Measurements from ENCODE around the gene TMEM53.
"Not testable (repeated sequence)": the region's sequence is repeated elsewhere in the genome, so short reads cannot be mapped to it uniquely, and the experiment has no call there.

The TMEM53 gene

GRCh38 chr1:44674113-44675000 is at the start of gene TMEM53, which contains the start of gene ARMH1:
TSS of gene TMEM53 (minus strand) at chr1:44674481. CDS start at chr1:44674391, 90 bp downstream.
TSS of gene ARMH1 (plus strand) at chr1:44674714. CDS start at chr1:44689698, 14,984 bp downstream.
- peak; percentile 96 for DNase-seq

GRCh38 chr1:44723496-44724295 is 49.4 kb upstream of the TMEM53 start:
- DNase-seq, result no peak

- no peak for DNase-seq
Measured at GRCh38 chr1:44723064-44723463, 48.8 kb upstream of the TMEM53 start.

- no peak for DNase-seq
Measured at GRCh38 chr1:44721485-44722361, 47.4 kb upstream of the TMEM53 start.

GRCh38 chr1:44720281-44720680 is 46.0 kb upstream of the TMEM53 start:
- DNase-seq, result no peak

- DNase-seq, result no peak
Measured at GRCh38 chr1:44719318-44719717, 45.0 kb upstream of the TMEM53 start.

GRCh38 chr1:44718091-44718490 is 43.8 kb upstream of the TMEM53 start:
- DNase-seq, result no peak

- DNase-seq, result no peak
Measured at GRCh38 chr1:44717653-44718052, 43.4 kb upstream of the TMEM53 start.

- DNase-seq, result no peak
Measured at GRCh38 chr1:44717156-44717555, 42.9 kb upstream of the TMEM53 start.

- DNase-seq, result peak; percentile 17
Measured at GRCh38 chr1:44714944-44715571, 40.8 kb upstream of the TMEM53 start.

- DNase-seq, result no peak
Measured at GRCh38 chr1:44714532-44714931, 40.3 kb upstream of the TMEM53 start.

- no peak for DNase-seq
Measured at GRCh38 chr1:44713321-44713781, 39.1 kb upstream of the TMEM53 start.

GRCh38 chr1:44707959-44708831 is 33.9 kb upstream of the TMEM53 start:
- DNase-seq, result no peak

- no peak for DNase-seq
Measured at GRCh38 chr1:44707112-44707881, 33.0 kb upstream of the TMEM53 start.

GRCh38 chr1:44705938-44706337 is 31.7 kb upstream of the TMEM53 start:
- DNase-seq, result no peak

- DNase-seq, result no peak
Measured at GRCh38 chr1:44705470-44705869, 31.2 kb upstream of the TMEM53 start.

- DNase-seq, result no peak
Measured at GRCh38 chr1:44701141-44701573, 26.9 kb upstream of the TMEM53 start.

GRCh38 chr1:44700573-44700972 is 26.3 kb upstream of the TMEM53 start:
- DNase-seq, result no peak

GRCh38 chr1:44699375-44699774 is 25.1 kb upstream of the TMEM53 start:
- not testable (repeated sequence) for DNase-seq

- no peak for DNase-seq
Measured at GRCh38 chr1:44698138-44698537, 23.9 kb upstream of the TMEM53 start.
